GM12875 (cell line): ENCODE data around the gene MIB2.

Experiments
- H3K4me3 ChIP-seq: one replicate; pipeline ENCODE4 v1.5.1; 2011; ENCODE audit warnings: low read depth, low read length, control low read depth
- CTCF ChIP-seq: IDR thresholded peaks from 2 replicates; pipeline ENCODE4 v1.5.1; 2011; ENCODE audit warnings: low read depth, mild to moderate bottlenecking, control low read depth, inconsistent platforms, low read length, moderate library complexity, borderline replicate concordance; ENCODE audit not compliant: insufficient read depth

MIB2 gene

GRCh38 chr1:1615256-1616044 lies at the start of gene MIB2:
TSS of gene MIB2 (plus strand) at chr1:1615500. CDS start at chr1:1623453, 7,953 bp downstream.
- 0 out of 2 replicates have a peak, but pooled peaks have one; percentile 6 for TF ChIP-seq CTCF
- peak within 1 kb of the TSS; percentile 89 for H3K4me3 ChIP-seq

- no peak for TF ChIP-seq CTCF
- H3K4me3 ChIP-seq = no peak overlapping the region
Observed at GRCh38 chr1:1567152-1567875, 48.0 kb upstream of the MIB2 start.

GRCh38 chr1:1567891-1568291 lies 47.4 kb upstream of the MIB2 start:
- TF ChIP-seq CTCF = no peak

GRCh38 chr1:1569341-1569740 lies 46.0 kb upstream of the MIB2 start:
- no peak overlapping the region for H3K4me3 ChIP-seq
- no peak for TF ChIP-seq CTCF

More at GRCh38 chr1:1567891-1568291, 47.4 kb upstream of the MIB2 start:
- H3K4me3 ChIP-seq = no peak overlapping the region

GRCh38 chr1:1573843-1574720 lies 41.2 kb upstream of the MIB2 start:
- TF ChIP-seq CTCF = no peak
- H3K4me3 ChIP-seq = peak overlapping the region; percentile 99

GRCh38 chr1:1574721-1575537 lies 40.4 kb upstream of the MIB2 start, which contains the start of gene SSU72:
TSS of gene SSU72 (minus strand) at chr1:1574863. CDS start at chr1:1574557, 306 bp downstream.
- peak within 1 kb of the TSS; percentile 99 for H3K4me3 ChIP-seq
- no peak for TF ChIP-seq CTCF
